Stimulated activated naive B cell treated with anti-CD40 and anti-IgM and Interleukin-4, amounts not matched to agents 10 μg/mL and 1 μg/mL and 100 μg/mL, for 72 hours (primary cell): ENCODE data around the gene LTBP2.

Source experiments
- ATAC-seq, 2 donors: fragments of 150-1000 bp; cut with Tn5 transposase; replicated peaks; 2 replicates each; pipeline ENCODE4 v1.10.0; 2021; ENCODE audit warnings: moderate library complexity in 1 of 2
- DNase-seq: peaks from one replicate; pipeline ENCODE4 v3.0.0; 2021
- H3K27ac Mint-ChIP-seq: one replicate; pipeline ENCODE4 v1.8.0; 2022; ENCODE audit warnings: mild to moderate bottlenecking, mixed read lengths
- H3K27me3 Mint-ChIP-seq, 2 donors: one replicate each; pipeline ENCODE4 v1.8.0; 2022; ENCODE audit warnings: mixed read lengths in 2 of 2
- H3K36me3 Mint-ChIP-seq, 2 donors: one replicate each; pipeline ENCODE4 v1.8.0; 2022; ENCODE audit warnings: mixed read lengths in 2 of 2, mild to moderate bottlenecking in 1 of 2
- H3K4me1 Mint-ChIP-seq, 2 donors: one replicate each; pipeline ENCODE4 v1.8.0; 2022; ENCODE audit warnings: mixed read lengths in 2 of 2, mild to moderate bottlenecking in 1 of 2
- H3K4me3 Mint-ChIP-seq, 2 donors: one replicate each; pipeline ENCODE4 v1.8.0; 2022; ENCODE audit warnings: mild to moderate bottlenecking in 2 of 2, mixed read lengths in 2 of 2, moderate library complexity in 1 of 2
- H3K9me3 Mint-ChIP-seq, 2 donors: one replicate each; pipeline ENCODE4 v1.8.0; 2022; ENCODE audit warnings: mixed read lengths in 2 of 2, mild to moderate bottlenecking in 1 of 2

LTBP2 gene

DNA sequence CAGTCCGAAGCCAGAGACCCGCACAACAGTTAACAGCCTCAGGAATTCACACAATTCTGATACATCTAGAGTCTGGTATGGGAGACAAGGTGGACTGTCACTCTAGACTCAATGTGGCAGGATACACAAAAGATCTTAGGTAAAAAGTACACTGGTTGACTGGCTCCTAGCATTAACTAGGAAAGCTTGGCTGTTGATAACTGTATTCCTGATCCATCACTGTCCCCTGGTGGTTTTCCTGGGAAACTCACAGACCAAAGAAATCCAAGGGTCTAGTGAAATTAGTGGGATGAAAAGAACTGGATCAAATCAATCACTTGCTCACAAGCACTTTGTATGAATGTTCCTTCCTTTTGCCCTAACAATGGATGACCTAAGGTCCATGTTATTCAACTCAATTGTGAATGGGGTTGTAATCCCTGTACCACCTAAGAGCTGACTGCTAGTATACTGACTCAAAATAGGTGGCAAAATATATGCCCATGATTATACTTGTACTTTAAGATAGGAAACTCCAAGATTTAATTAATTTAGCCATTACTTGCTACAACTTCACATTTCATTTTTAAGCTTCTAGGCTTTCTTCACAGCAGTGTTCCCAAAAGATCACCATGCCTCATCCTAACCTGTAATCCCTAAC is 132.9 kb downstream of the LTBP2 start:
- H3K4me3 Mint-ChIP-seq, result no peak overlapping the region
- no peaks in the 10 kb centered on the region for H3K9me3 Mint-ChIP-seq
- peaks cover 28 to 60% of the 10 kb centered on the region in 2 donors for H3K36me3 Mint-ChIP-seq
- peaks cover 5 to 11% of the 10 kb centered on the region in 2 donors for H3K4me1 Mint-ChIP-seq
- H3K27ac Mint-ChIP-seq, result no peak overlapping the region
- no peak for DNase-seq
- H3K27me3 Mint-ChIP-seq, result no peaks in the 10 kb centered on the region
- ATAC-seq, result no peak

- Mint-ChIP-seq H3K27me3 (no peaks in the 10 kb centered on the region), H3K4me1 (peaks cover 9 to 17% of the 10 kb centered on the region in 2 donors), H3K36me3 (peaks cover 38 to 64% of the 10 kb centered on the region in 2 donors), H3K4me3 (no peak overlapping the region), H3K9me3 (peaks cover 3 to 8% of the 10 kb centered on the region in 2 donors), H3K27ac (no peak overlapping the region)
- ATAC-seq, result no peak
- DNase-seq, result no peak
Measured at GRCh38 chr14:74476607-74477006, 135.4 kb downstream of the LTBP2 start.

DNA sequence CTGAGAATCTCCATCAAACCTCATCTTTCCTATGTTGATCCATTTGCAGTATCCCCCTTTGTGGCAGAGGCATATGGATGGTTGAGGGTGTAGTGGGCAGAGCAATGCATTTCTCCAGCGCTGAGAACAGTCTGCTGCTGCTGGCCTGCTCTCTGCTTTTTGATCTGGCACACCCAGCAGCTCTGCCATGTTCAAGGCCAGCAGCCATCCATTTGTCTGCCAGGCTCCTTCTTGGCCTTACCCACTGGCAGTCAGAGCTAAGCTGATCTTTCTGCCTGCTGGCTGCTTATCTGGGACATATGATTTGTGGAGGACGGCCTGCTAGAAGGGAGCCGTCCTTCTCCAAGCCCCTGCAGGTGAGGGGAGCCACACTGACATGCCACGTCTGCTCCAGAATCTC is 135.9 kb downstream of the LTBP2 start:
- DNase-seq (no peak), ATAC-seq (no peak)
- Mint-ChIP-seq H3K4me1 (peaks cover 9 to 17% of the 10 kb centered on the region in 2 donors), H3K27ac (no peak overlapping the region), H3K4me3 (no peak overlapping the region), H3K9me3 (peaks cover 3 to 8% of the 10 kb centered on the region in 2 donors), H3K36me3 (peaks cover 39 to 61% of the 10 kb centered on the region in 2 donors), H3K27me3 (no peaks in the 10 kb centered on the region)

DNA sequence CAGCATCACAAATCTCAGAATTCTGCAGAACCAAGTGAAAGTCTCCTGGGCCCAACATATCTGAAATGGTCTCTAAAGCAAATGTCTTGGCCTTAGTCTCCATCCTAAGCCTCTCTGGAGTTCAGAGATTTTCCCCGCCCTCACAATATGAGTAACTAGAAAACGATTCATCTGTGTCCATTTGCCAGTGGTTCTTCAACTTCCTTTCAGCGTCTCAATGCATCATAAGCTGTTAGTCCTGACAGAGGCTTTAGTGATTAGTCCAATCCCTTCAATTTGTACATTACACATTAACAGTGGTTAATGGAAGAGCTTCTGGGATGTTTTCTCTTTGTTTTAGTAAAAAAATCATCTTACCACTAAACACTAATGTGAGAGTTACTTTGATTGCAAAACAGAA is 136.4 kb downstream of the LTBP2 start:
- H3K27ac Mint-ChIP-seq, result no peak overlapping the region
- H3K4me3 Mint-ChIP-seq, result no peak overlapping the region
- no peaks in the 10 kb centered on the region for H3K27me3 Mint-ChIP-seq
- peaks cover 3 to 8% of the 10 kb centered on the region in 2 donors for H3K9me3 Mint-ChIP-seq
- no peak for DNase-seq
- H3K4me1 Mint-ChIP-seq, result peaks cover 9 to 17% of the 10 kb centered on the region in 2 donors
- H3K36me3 Mint-ChIP-seq, result peaks cover 37 to 56% of the 10 kb centered on the region in 2 donors
- peak in 1 of 2 donors; percentile 52 for ATAC-seq

- ATAC-seq (no peak), DNase-seq (no peak)
- Mint-ChIP-seq H3K4me1 (peaks cover 9 to 17% of the 10 kb centered on the region in 2 donors), H3K36me3 (peaks cover 31 to 43% of the 10 kb centered on the region in 2 donors), H3K4me3 (no peak overlapping the region), H3K9me3 (peaks cover 3 to 8% of the 10 kb centered on the region in 2 donors), H3K27ac (no peak overlapping the region), H3K27me3 (no peaks in the 10 kb centered on the region)
Measured at GRCh38 chr14:74474376-74474775, 137.7 kb downstream of the LTBP2 start.

- H3K9me3 Mint-ChIP-seq, result peaks cover 3 to 8% of the 10 kb centered on the region in 2 donors
- H3K27ac Mint-ChIP-seq, result no peak overlapping the region
- no peaks in the 10 kb centered on the region for H3K27me3 Mint-ChIP-seq
- H3K36me3 Mint-ChIP-seq, result peaks cover 26 to 40% of the 10 kb centered on the region in 2 donors
- H3K4me3 Mint-ChIP-seq, result no peak overlapping the region
- H3K4me1 Mint-ChIP-seq, result peaks cover 9 to 17% of the 10 kb centered on the region in 2 donors
- peak; percentile 16 to 44 for ATAC-seq
- DNase-seq, result no peak
Measured at GRCh38 chr14:74472601-74473000, 139.4 kb downstream of the LTBP2 start.

GRCh38 chr14:74469548-74470518 is 142.2 kb downstream of the LTBP2 start:
- peaks cover 3 to 8% of the 10 kb centered on the region in 2 donors for H3K9me3 Mint-ChIP-seq
- H3K4me3 Mint-ChIP-seq, result no peak overlapping the region
- no peaks in the 10 kb centered on the region for H3K27me3 Mint-ChIP-seq
- DNase-seq (no peak), ATAC-seq (no peak)
- peaks cover 22 to 25% of the 10 kb centered on the region in 2 donors for H3K36me3 Mint-ChIP-seq
- H3K27ac Mint-ChIP-seq, result no peak overlapping the region
- peaks cover 4 to 6% of the 10 kb centered on the region in 2 donors for H3K4me1 Mint-ChIP-seq

GRCh38 chr14:74468513-74468912 is 143.5 kb downstream of the LTBP2 start:
- Mint-ChIP-seq H3K27me3 (no peaks in the 10 kb centered on the region), H3K4me1 (peaks cover 4 to 6% of the 10 kb centered on the region in 2 donors), H3K27ac (no peak overlapping the region), H3K4me3 (no peak overlapping the region), H3K9me3 (peaks cover 3 to 6% of the 10 kb centered on the region in 2 donors), H3K36me3 (peaks cover 12 to 14% of the 10 kb centered on the region in 2 donors)
- DNase-seq, result no peak
- ATAC-seq, result no peak

DNA sequence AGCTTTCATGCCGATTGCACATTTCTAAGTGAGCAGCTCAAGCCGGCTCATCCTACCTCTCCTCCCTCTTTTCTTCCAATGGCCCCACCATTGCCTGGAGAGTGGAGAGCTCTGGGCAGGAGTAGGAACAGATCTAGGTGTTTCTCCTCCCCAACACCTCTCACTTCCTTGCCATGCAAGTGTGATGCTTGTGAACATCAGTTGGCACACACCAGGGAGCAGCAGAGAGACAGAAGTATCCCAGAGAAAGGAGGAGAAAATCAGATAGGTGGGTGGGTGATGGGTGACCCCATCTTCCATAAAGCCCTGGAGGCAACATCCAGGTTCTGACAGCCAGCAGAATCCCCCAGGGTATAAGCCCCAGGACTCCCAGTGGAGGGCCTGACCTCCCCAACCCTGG is 146.7 kb downstream of the LTBP2 start:
- no peak overlapping the region for H3K27ac Mint-ChIP-seq
- H3K36me3 Mint-ChIP-seq, result peaks cover 0 to 3% of the 10 kb centered on the region in 2 donors
- peaks cover 0 to 3% of the 10 kb centered on the region in 2 donors for H3K4me1 Mint-ChIP-seq
- H3K27me3 Mint-ChIP-seq, result peaks cover 2 to 3% of the 10 kb centered on the region in 2 donors
- no peak for ATAC-seq
- DNase-seq, result no peak
- H3K4me3 Mint-ChIP-seq, result no peak overlapping the region
- no peaks in the 10 kb centered on the region for H3K9me3 Mint-ChIP-seq

GRCh38 chr14:74464785-74465184 is 147.3 kb downstream of the LTBP2 start:
- peaks cover 4 to 8% of the 10 kb centered on the region in 2 donors for H3K27me3 Mint-ChIP-seq
- H3K4me1 Mint-ChIP-seq, result peaks cover 3 to 9% of the 10 kb centered on the region in 2 donors
- H3K4me3 Mint-ChIP-seq, result no peak overlapping the region
- DNase-seq (no peak), ATAC-seq (no peak)
- no peaks in the 10 kb centered on the region for H3K9me3 Mint-ChIP-seq
- H3K36me3 Mint-ChIP-seq, result peaks cover 0 to 3% of the 10 kb centered on the region in 2 donors
- H3K27ac Mint-ChIP-seq, result no peak overlapping the region

DNA sequence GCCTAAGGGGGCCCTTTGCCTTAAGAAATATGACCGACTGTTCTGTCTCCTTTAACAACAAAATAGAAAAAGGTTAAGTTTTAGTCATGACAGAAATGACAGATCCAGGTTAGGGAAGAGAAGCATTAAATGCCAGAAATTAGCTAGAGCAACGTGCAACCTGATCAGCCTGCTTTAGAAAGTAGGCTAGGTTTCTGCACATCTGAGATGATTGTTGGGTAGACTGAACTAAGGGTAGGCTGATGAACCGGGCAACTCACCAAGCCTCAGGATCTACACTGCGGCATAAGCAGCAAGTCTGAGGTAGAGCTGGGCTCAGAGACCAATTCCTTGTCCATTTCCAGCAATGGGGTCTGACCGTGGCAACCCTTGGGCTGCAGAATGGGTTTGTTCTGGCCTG is 148.3 kb downstream of the LTBP2 start:
- no peak overlapping the region for H3K4me3 Mint-ChIP-seq
- no peaks in the 10 kb centered on the region for H3K9me3 Mint-ChIP-seq
- H3K36me3 Mint-ChIP-seq, result peaks cover 0 to 3% of the 10 kb centered on the region in 2 donors

DNA sequence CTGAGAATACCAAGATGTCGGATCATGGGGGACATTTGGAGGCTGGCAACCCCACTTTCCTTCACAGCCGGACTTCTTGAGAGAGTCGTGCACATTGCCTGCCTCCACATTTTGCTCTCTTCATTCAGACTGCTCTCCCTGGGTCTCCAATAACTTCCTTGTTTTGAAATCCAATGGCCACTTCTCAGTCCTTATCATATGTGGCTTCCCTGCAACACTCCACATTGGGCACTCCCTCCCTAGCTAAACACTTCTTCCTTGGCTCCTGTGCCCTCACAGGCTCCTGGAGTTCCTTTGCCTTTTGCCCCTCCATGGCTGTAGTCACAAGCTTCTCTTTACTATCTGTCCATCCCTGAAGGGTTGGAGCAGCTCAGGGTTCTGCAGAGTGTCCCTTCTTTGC is 149.0 kb downstream of the LTBP2 start:
- no peak for ATAC-seq
- Mint-ChIP-seq H3K27ac (no peak overlapping the region), H3K4me3 (no peak overlapping the region), H3K27me3 (peaks cover 4 to 9% of the 10 kb centered on the region in 2 donors), H3K36me3 (no peaks in the 10 kb centered on the region), H3K4me1 (peaks cover 4 to 15% of the 10 kb centered on the region in 2 donors), H3K9me3 (no peaks in the 10 kb centered on the region)
- no peak for DNase-seq

More for the DNA sequence above, 148.3 kb downstream of the LTBP2 start:
- Mint-ChIP-seq H3K27me3 (peaks cover 4 to 9% of the 10 kb centered on the region in 2 donors), H3K4me1 (peaks cover 4 to 15% of the 10 kb centered on the region in 2 donors), H3K27ac (no peak overlapping the region)
- ATAC-seq (no peak), DNase-seq (no peak)

DNA sequence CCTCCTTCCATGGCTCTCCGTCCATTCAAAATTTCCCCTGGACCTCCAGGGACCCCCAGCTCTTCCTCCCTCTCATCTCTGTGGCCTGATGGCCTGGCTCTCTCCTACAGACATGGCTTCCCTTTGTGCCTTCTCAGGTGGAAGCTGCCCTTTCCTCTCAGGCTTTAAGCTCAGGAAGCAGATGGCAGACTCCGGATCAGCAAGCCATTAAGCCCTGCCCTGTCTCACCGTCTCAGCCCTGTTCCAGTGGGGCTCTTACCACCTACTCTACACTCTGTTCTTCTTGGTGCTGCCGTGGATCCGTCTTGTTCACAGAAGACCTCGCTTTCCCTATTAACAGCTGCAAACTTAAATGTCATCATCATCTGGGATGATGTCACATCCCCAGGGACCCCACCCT is 152.1 kb downstream of the LTBP2 start:
- no peak for DNase-seq
- ATAC-seq, result no peak
- Mint-ChIP-seq H3K27ac (no peak overlapping the region), H3K36me3 (no peaks in the 10 kb centered on the region), H3K4me3 (no peak overlapping the region), H3K4me1 (peaks cover 4 to 15% of the 10 kb centered on the region in 2 donors), H3K9me3 (no peaks in the 10 kb centered on the region), H3K27me3 (peaks cover 8 to 9% of the 10 kb centered on the region in 2 donors)

- peak; percentile 88 to 94 for ATAC-seq
- no peaks in the 10 kb centered on the region for H3K36me3 Mint-ChIP-seq
- no peak overlapping the region for H3K27ac Mint-ChIP-seq
- peaks cover 4 to 15% of the 10 kb centered on the region in 2 donors for H3K4me1 Mint-ChIP-seq
- H3K27me3 Mint-ChIP-seq, result peaks cover 8 to 9% of the 10 kb centered on the region in 2 donors
- no peak for DNase-seq
- H3K4me3 Mint-ChIP-seq, result no peak overlapping the region
- H3K9me3 Mint-ChIP-seq, result no peaks in the 10 kb centered on the region
Measured at GRCh38 chr14:74459289-74459946, 152.6 kb downstream of the LTBP2 start.
